ENCODE measurements around the gene RAB42. TPM values are rescaled to one million over a fixed set of nuclear protein-coding genes. Genes with fewer than 3 reads are reported as not detected.

The RAB42 gene
- total RNA-seq (11.7 and 12.5 TPM in 2 replicates), polyA plus RNA-seq (7.3 and 11.9 TPM in 2 replicates)

- TF ChIP-seq CTCF (IDR thresholded peaks at IDR 0.05; ENCODE audit: low read depth, low read length), result no peak
- H3K9me3 ChIP-seq (ENCODE audit: low read depth), result no peaks in the 10 kb centered on the region
- peak within 1 kb of the TSS; percentile 44 for H3K4me3 ChIP-seq
- no peaks in the 10 kb centered on the region for H3K27me3 ChIP-seq
- H3K36me3 ChIP-seq, result no peaks in the 10 kb centered on the region
- no peak within 1 kb of the TSS for H3K27ac ChIP-seq
- peak; percentile 30 to 50 for DNase-seq (ENCODE audit: low read depth in 1 of 2, low spot score in 1 of 2)
- no peaks in the 10 kb centered on the region for H3K4me1 ChIP-seq (ENCODE audit: low read depth)
These were observed at the start of gene RAB42 for GRCh38 chr1:28591708-28592320. RAB42 (plus strand) TSS chr1:28592265; CDS start chr1:28592512, 247 bp downstream.

GRCh38 chr1:28545246-28545628 is 46.8 kb upstream of the RAB42 start:
- no peaks in the 10 kb centered on the region for H3K9me3 ChIP-seq (ENCODE audit: low read depth)

GRCh38 chr1:28548318-28548717 is 43.7 kb upstream of the RAB42 start:
- peak in 1 of 2 donors; percentile 33 for DNase-seq (ENCODE audit: low read depth in 1 of 2, low spot score in 1 of 2)
- no peak overlapping the region for H3K27ac ChIP-seq
- no peaks in the 10 kb centered on the region for H3K36me3 ChIP-seq
- H3K27me3 ChIP-seq, result no peaks in the 10 kb centered on the region
- H3K4me1 ChIP-seq (ENCODE audit: low read depth), result no peaks in the 10 kb centered on the region
- H3K4me3 ChIP-seq, result no peak overlapping the region
- H3K9me3 ChIP-seq (ENCODE audit: low read depth), result no peaks in the 10 kb centered on the region
- no peak for TF ChIP-seq CTCF (IDR thresholded peaks at IDR 0.05; ENCODE audit: low read depth, low read length)

More at GRCh38 chr1:28545246-28545628, 46.8 kb upstream of the RAB42 start:
- H3K36me3 ChIP-seq, result no peaks in the 10 kb centered on the region
- DNase-seq (ENCODE audit: low read depth in 1 of 2, low spot score in 1 of 2), result no peak
- H3K27ac ChIP-seq, result no peak overlapping the region
- no peak for TF ChIP-seq CTCF (IDR thresholded peaks at IDR 0.05; ENCODE audit: low read depth, low read length)
- no peaks in the 10 kb centered on the region for H3K27me3 ChIP-seq
- H3K4me1 ChIP-seq (ENCODE audit: low read depth), result no peaks in the 10 kb centered on the region
- H3K4me3 ChIP-seq, result no peak overlapping the region

- H3K27ac ChIP-seq, result no peak overlapping the region
- no peaks in the 10 kb centered on the region for H3K27me3 ChIP-seq
- H3K36me3 ChIP-seq, result no peaks in the 10 kb centered on the region
- no peak for DNase-seq (ENCODE audit: low read depth in 1 of 2, low spot score in 1 of 2)
- TF ChIP-seq CTCF (IDR thresholded peaks at IDR 0.05; ENCODE audit: low read depth, low read length), result no peak
- H3K4me1 ChIP-seq (ENCODE audit: low read depth), result no peaks in the 10 kb centered on the region
- H3K4me3 ChIP-seq, result no peak overlapping the region
- no peaks in the 10 kb centered on the region for H3K9me3 ChIP-seq (ENCODE audit: low read depth)
These were observed 40.7 kb upstream of the RAB42 start for GRCh38 chr1:28551381-28551780.

GRCh38 chr1:28552758-28553663 is 39.1 kb upstream of the RAB42 start, which contains the start of gene TRNAU1AP:
TRNAU1AP (plus strand) TSS chr1:28553085; CDS start chr1:28553111, 26 bp downstream.
- no peak for TF ChIP-seq CTCF (IDR thresholded peaks at IDR 0.05; ENCODE audit: low read depth, low read length)
- H3K4me1 ChIP-seq (ENCODE audit: low read depth), result no peaks in the 10 kb centered on the region
- H3K27ac ChIP-seq, result peak within 1 kb of the TSS; percentile 35
- H3K27me3 ChIP-seq, result no peaks in the 10 kb centered on the region
- peak; percentile 97 for DNase-seq (ENCODE audit: low read depth in 1 of 2, low spot score in 1 of 2)
- no peaks in the 10 kb centered on the region for H3K9me3 ChIP-seq (ENCODE audit: low read depth)
- peak within 1 kb of the TSS; percentile 87 for H3K4me3 ChIP-seq
- no peaks in the 10 kb centered on the region for H3K36me3 ChIP-seq
